ENCODE data around the gene ZNF507. TPM values are rescaled to one million over a fixed set of nuclear protein-coding genes. Genes with fewer than 3 reads are reported as not detected.

Gene ZNF507
- total RNA-seq, 2 experiments from 2014 or later: 24.8 to 30.5 TPM

- no peaks in the 10 kb centered on the region for H3K9me3 Mint-ChIP-seq (ENCODE audit: low read depth)
- H3K27me3 Mint-ChIP-seq: no peaks in the 10 kb centered on the region
- ATAC-seq (no peak), DNase-seq (no peak)
- H3K4me3 Mint-ChIP-seq: no peak overlapping the region
- peaks cover 20% of the 10 kb centered on the region for H3K4me1 Mint-ChIP-seq
- CTCF ChIA-PET: no interaction called here
- H3K36me3 Mint-ChIP-seq: no peaks in the 10 kb centered on the region
- no peak overlapping the region for H3K27ac Mint-ChIP-seq
These were observed 56.6 kb downstream of the ZNF507 start for GRCh38 chr19:32401992-32402391.

DNA sequence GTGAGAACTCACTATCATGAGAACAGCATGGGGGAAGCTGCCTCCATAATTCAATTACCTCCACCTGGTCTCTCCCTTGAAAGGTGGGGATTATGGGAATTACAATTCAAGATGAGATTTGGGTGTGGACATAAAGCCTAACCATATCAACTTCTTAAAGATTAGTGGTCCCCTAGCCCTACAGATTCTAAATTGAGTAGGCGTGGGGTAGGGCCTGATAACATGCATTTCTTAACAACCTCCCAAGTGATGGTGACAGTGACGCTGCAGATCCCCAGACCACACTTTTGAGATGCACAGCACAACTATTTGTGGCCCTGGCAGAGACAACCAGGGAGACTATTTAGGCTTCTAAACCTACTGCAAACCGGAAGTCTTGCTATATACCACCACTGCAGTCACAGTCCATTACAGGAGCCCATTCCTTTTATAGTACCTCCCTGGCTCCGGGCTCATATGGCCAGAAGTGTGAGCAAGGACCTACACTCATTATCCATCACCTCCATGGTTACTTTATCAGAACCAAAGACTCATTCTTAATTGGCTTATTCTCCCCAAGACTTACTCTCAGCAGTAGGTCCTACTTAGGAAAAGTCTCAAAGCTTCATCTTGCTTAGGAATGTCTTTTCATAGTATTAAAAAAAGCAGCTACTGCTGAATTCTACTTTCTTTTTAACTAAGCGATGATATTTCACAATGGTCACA is 58.0 kb downstream of the ZNF507 start:
- Mint-ChIP-seq H3K4me3 (no peak overlapping the region), H3K27ac (no peak overlapping the region), H3K9me3 (ENCODE audit: low read depth) (no peaks in the 10 kb centered on the region), H3K36me3 (peaks cover 5% of the 10 kb centered on the region), H3K4me1 (peaks cover 22% of the 10 kb centered on the region), H3K27me3 (no peaks in the 10 kb centered on the region)
- no peak for ATAC-seq
- DNase-seq: no peak
- CTCF ChIA-PET: no interaction called here

- Mint-ChIP-seq H3K4me3 (peak overlapping the region; percentile 80), H3K27ac (peak overlapping the region; percentile 89), H3K36me3 (peaks cover 11% of the 10 kb centered on the region), H3K9me3 (ENCODE audit: low read depth) (no peaks in the 10 kb centered on the region), H3K4me1 (peaks cover 22% of the 10 kb centered on the region), H3K27me3 (no peaks in the 10 kb centered on the region)
- ATAC-seq (no peak), DNase-seq (no peak)
- CTCF ChIA-PET: no interaction called here
These were observed 59.0 kb downstream of the ZNF507 start for GRCh38 chr19:32404213-32404932.

DNA sequence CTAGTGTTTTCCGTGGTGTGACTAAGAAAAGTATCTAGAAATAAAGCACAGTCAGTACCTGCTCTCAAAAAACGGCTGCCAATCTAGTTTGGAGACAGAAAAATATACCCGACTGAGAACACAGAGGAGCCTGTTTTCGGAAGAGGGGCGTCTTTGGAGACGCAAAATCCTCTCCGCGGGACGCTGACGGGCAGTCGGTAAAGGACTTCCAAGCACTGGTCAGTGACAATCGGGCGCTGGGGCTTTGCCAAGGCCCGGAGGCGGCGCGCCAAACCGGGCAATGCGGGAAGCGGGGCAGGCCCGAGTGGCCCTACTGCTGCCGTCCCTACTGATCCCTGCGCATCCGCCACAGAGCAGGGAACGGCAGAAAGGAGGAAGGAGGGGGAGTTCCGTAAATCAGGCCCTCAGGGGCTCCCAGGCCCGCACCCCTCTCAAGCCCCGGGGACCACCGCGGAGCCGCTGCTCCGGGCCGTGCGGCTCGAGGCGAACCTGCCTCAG is 59.6 kb downstream of the ZNF507 start:
- no peaks in the 10 kb centered on the region for H3K27me3 Mint-ChIP-seq
- H3K36me3 Mint-ChIP-seq: peaks cover 13% of the 10 kb centered on the region
- peaks cover 22% of the 10 kb centered on the region for H3K4me1 Mint-ChIP-seq
- no peaks in the 10 kb centered on the region for H3K9me3 Mint-ChIP-seq (ENCODE audit: low read depth)
- H3K27ac Mint-ChIP-seq: peak overlapping the region; percentile 89
- H3K4me3 Mint-ChIP-seq: peak overlapping the region; percentile 80
- DNase-seq (no peak), ATAC-seq (peak; percentile 5)
- CTCF ChIA-PET: interaction anchor here (0.7 to 0.9 kb wide), 2 partner anchors 47 to 60 kb away, joined by 3 read pairs; no protein-coding TSS in a partner anchor

DNA sequence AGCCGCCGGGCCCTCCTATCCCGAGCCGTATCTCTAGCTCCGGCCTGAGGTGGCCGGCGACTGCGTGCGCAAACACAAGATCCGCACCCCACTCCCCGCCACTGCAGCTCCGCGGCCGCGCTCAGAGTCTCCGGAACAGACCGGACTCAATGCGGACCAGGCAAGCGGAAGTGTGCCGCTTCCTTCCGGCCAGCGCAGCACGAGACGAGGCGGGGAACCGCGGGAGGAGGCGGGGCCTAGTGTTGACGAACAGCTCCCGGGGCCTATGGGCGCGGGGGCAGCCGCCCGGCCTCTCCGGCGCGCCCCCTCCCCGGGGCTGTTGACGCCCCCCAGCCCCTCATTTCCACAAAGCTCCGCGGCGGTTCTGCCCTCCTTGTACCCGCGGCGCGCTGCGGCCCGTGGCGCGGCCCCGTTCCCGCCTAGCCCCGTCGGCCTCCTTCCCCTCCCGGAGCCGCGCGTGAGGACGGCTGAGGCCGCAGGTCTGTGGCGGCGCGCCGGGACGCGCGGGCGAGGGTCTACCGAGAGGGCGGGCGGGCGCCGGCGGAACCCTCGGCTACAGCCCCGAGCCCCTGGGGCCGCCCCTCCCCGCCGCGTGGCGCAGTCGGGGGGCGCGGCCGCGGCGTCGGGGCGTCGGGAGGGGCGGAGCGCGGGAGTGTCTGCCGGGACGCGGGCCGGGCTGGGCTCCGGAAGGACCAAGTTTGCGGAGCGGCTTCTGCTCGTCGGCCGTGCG is 60.2 kb downstream of the ZNF507 start, which contains the start of gene DPY19L3:
TSS of gene DPY19L3 (plus strand) at position 340 of the 730 bp plus-strand sequence. CDS start 2,484 bp downstream, outside the sequence.
- ATAC-seq: peak; percentile 96
- CTCF ChIA-PET: interaction anchor here (0.7 to 0.9 kb wide), 2 partner anchors 48 to 59 kb away, joined by 3 read pairs; no protein-coding TSS in a partner anchor
- H3K27me3 Mint-ChIP-seq: no peaks in the 10 kb centered on the region
- H3K36me3 Mint-ChIP-seq: peaks cover 13% of the 10 kb centered on the region
- peaks cover 22% of the 10 kb centered on the region for H3K4me1 Mint-ChIP-seq
- H3K4me3 Mint-ChIP-seq: peak within 1 kb of the TSS; percentile 80
- peak within 1 kb of the TSS; percentile 89 for H3K27ac Mint-ChIP-seq
- peak; percentile 95 for DNase-seq
- no peaks in the 10 kb centered on the region for H3K9me3 Mint-ChIP-seq (ENCODE audit: low read depth)

DNA sequence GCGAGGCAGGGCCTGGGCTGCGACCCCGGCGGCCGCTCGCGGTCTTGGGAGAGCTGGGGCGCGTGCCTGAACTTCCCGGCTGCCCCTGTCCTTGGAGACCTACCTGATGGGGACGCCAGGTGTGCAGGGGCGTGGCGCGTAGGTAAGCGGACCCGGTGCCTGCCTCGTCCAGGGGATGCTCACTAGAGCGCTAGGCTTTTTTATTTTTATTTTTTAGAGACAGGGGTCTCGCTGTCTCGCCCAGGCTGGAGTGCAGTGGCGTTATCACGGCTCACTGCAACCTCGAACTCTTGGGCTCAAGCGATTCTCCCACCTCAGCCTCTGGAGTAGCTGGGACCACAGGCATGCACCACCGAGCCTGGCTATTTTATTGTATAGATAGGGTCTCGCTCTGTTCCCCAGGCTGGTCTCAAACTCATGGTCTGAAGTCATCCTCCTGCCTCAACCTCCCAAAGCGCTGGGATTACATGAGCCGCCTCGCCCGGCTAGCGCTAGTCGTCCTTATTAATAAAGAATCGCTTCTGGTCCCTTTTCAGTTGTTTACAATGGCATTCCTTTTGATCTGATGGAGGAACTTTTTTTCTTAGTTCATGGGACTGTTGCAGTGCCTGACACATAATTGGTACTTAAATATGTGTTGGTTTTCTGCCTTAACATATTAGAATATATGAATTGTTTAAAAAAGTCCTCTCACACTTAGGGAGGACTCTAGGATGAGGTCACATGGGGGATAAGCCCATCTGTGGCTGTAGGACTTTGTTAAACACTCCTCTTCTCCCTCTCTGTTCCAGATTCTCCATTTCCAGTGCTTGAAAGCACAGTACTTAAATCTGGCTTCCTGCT is 61.0 kb downstream of the ZNF507 start:
- ATAC-seq (no peak), DNase-seq (no peak)
- Mint-ChIP-seq H3K27me3 (no peaks in the 10 kb centered on the region), H3K27ac (peak overlapping the region; percentile 82), H3K9me3 (ENCODE audit: low read depth) (no peaks in the 10 kb centered on the region), H3K4me1 (peaks cover 18% of the 10 kb centered on the region), H3K4me3 (peak overlapping the region; percentile 80), H3K36me3 (peaks cover 18% of the 10 kb centered on the region)
- CTCF ChIA-PET: no interaction called here

- CTCF ChIA-PET: no interaction called here
- H3K27me3 Mint-ChIP-seq: no peaks in the 10 kb centered on the region
These were observed 61.9 kb downstream of the ZNF507 start for GRCh38 chr19:32407004-32407992.

GRCh38 chr19:32415246-32415645 is 69.8 kb downstream of the ZNF507 start:
- no peak for DNase-seq
- Mint-ChIP-seq H3K27ac (no peak overlapping the region), H3K9me3 (ENCODE audit: low read depth) (no peaks in the 10 kb centered on the region), H3K4me3 (no peak overlapping the region), H3K36me3 (peaks cover 13% of the 10 kb centered on the region), H3K27me3 (no peaks in the 10 kb centered on the region), H3K4me1 (no peaks in the 10 kb centered on the region)
- no peak for ATAC-seq
- CTCF ChIA-PET: no interaction called here

More at GRCh38 chr19:32407004-32407992, 61.9 kb downstream of the ZNF507 start:
- no peak for ATAC-seq
- peak overlapping the region; percentile 80 for H3K4me3 Mint-ChIP-seq
- peaks cover 16% of the 10 kb centered on the region for H3K4me1 Mint-ChIP-seq
- no peak for DNase-seq
- peaks cover 20% of the 10 kb centered on the region for H3K36me3 Mint-ChIP-seq
- H3K27ac Mint-ChIP-seq: peak overlapping the region; percentile 82
- no peaks in the 10 kb centered on the region for H3K9me3 Mint-ChIP-seq (ENCODE audit: low read depth)

DNA sequence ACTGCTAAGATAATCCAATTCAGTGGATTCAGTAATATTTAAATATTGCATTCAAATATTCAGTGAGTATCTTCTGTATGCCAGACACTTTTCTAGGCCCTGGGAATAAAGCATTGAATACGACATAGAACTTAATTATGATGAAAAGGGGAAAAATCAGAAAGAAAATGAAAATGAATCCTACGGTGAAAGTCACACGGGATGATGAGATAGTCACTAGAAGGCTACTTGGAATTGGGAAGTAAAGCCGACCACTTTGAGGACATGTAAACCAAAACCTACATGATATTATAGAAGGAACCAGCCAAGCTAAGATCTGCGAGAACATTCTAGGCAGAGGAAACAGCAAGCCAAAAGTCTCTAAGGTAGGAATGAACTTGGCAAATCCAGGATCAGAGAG is 70.3 kb downstream of the ZNF507 start:
- Mint-ChIP-seq H3K27me3 (no peaks in the 10 kb centered on the region), H3K9me3 (ENCODE audit: low read depth) (no peaks in the 10 kb centered on the region), H3K4me3 (no peak overlapping the region), H3K27ac (no peak overlapping the region), H3K4me1 (no peaks in the 10 kb centered on the region), H3K36me3 (peaks cover 13% of the 10 kb centered on the region)
- ATAC-seq (no peak), DNase-seq (no peak)
- CTCF ChIA-PET: no interaction called here

GRCh38 chr19:32416749-32417456 is 71.5 kb downstream of the ZNF507 start:
- Mint-ChIP-seq H3K27ac (no peak overlapping the region), H3K4me1 (peaks cover 4% of the 10 kb centered on the region), H3K9me3 (ENCODE audit: low read depth) (no peaks in the 10 kb centered on the region), H3K27me3 (no peaks in the 10 kb centered on the region), H3K4me3 (no peak overlapping the region), H3K36me3 (peaks cover 6% of the 10 kb centered on the region)
- ATAC-seq: no peak
- DNase-seq: no peak
- CTCF ChIA-PET: no interaction called here

- Mint-ChIP-seq H3K27me3 (no peaks in the 10 kb centered on the region), H3K9me3 (ENCODE audit: low read depth) (no peaks in the 10 kb centered on the region), H3K36me3 (peaks cover 3% of the 10 kb centered on the region), H3K4me3 (no peak overlapping the region), H3K27ac (no peak overlapping the region), H3K4me1 (peaks cover 11% of the 10 kb centered on the region)
- no peak for ATAC-seq
- CTCF ChIA-PET: no interaction called here
- DNase-seq: no peak
These were observed 72.7 kb downstream of the ZNF507 start for GRCh38 chr19:32418155-32418554.
